ENCODE results near the gene ARHGAP33. TPM values are rescaled to one million over a fixed set of nuclear protein-coding genes. Genes with fewer than 3 reads are reported as not detected.

ARHGAP33 gene
- polyA plus RNA-seq, 1 experiment, result 1.2 TPM

GRCh38 chr19:35806597-35806996 is 31.2 kb downstream of the ARHGAP33 start:
- peaks cover 14% of the 10 kb centered on the region for H3K27me3 ChIP-seq (ENCODE audit: control insufficient read depth, insufficient read depth, low read length)
- no peak overlapping the region for H3K27ac ChIP-seq (ENCODE audit: low read depth, low read length)
- CTCF ChIA-PET, result no interaction called here
- DNase-seq (ENCODE audit: low read depth, low spot score), result no peak
- TF ChIP-seq CTCF (IDR thresholded peaks at IDR 0.05; ENCODE audit: low read depth, low read length), result no peak
- POLR2A ChIA-PET, result no interaction called here
- H3K4me3 ChIP-seq (ENCODE audit: low read depth, low read length), result no peak overlapping the region
- no peaks in the 10 kb centered on the region for H3K9me3 ChIP-seq (ENCODE audit: control insufficient read depth, insufficient read depth, low read length)

- ChIA-PET POLR2A (no interaction called here), CTCF (no interaction called here)
- TF ChIP-seq CTCF (IDR thresholded peaks at IDR 0.05; ENCODE audit: low read depth, low read length), result no peak
- no peak overlapping the region for H3K4me3 ChIP-seq (ENCODE audit: low read depth, low read length)
- H3K27me3 ChIP-seq (ENCODE audit: control insufficient read depth, insufficient read depth, low read length), result peaks cover 16% of the 10 kb centered on the region
- no peak overlapping the region for H3K27ac ChIP-seq (ENCODE audit: low read depth, low read length)
- DNase-seq (ENCODE audit: low read depth, low spot score), result no peak
- no peaks in the 10 kb centered on the region for H3K9me3 ChIP-seq (ENCODE audit: control insufficient read depth, insufficient read depth, low read length)
These were observed 32.3 kb downstream of the ARHGAP33 start for GRCh38 chr19:35807633-35808032.

- Histone ChIP-seq H3K9me3 (ENCODE audit: control insufficient read depth, insufficient read depth, low read length) (no peaks in the 10 kb centered on the region), H3K27ac (ENCODE audit: low read depth, low read length) (no peak overlapping the region), H3K27me3 (ENCODE audit: control insufficient read depth, insufficient read depth, low read length) (peaks cover 21% of the 10 kb centered on the region), H3K4me3 (ENCODE audit: low read depth, low read length) (no peak overlapping the region)
- no peak for DNase-seq (ENCODE audit: low read depth, low spot score)
- TF ChIP-seq CTCF (IDR thresholded peaks at IDR 0.05; ENCODE audit: low read depth, low read length), result no peak
- ChIA-PET POLR2A (no interaction called here), CTCF (no interaction called here)
These were observed 36.2 kb downstream of the ARHGAP33 start for GRCh38 chr19:35811317-35812219.

GRCh38 chr19:35812220-35813042 is 37.1 kb downstream of the ARHGAP33 start, which contains the start of gene PRODH2:
Gene PRODH2 (minus strand): TSS chr19:35812845. CDS start chr19:35812805, 40 bp downstream.
- ChIA-PET CTCF (no interaction called here), POLR2A (no interaction called here)
- no peak within 1 kb of the TSS for H3K27ac ChIP-seq (ENCODE audit: low read depth, low read length)
- no peak within 1 kb of the TSS for H3K4me3 ChIP-seq (ENCODE audit: low read depth, low read length)
- H3K9me3 ChIP-seq (ENCODE audit: control insufficient read depth, insufficient read depth, low read length), result no peaks in the 10 kb centered on the region
- DNase-seq (ENCODE audit: low read depth, low spot score), result no peak
- no peak for TF ChIP-seq CTCF (IDR thresholded peaks at IDR 0.05; ENCODE audit: low read depth, low read length)
- peaks cover 20% of the 10 kb centered on the region for H3K27me3 ChIP-seq (ENCODE audit: control insufficient read depth, insufficient read depth, low read length)
